GM12892 (cell line): ENCODE measurements around the gene KAZN.

Experiments
- POLR2A ChIP-seq: IDR thresholded peaks from 2 replicates; pipeline ENCODE4 v1.6.1; 2011; ENCODE audit warnings: low read depth, low read length, control low read depth
- POLR2AphosphoS5 ChIP-seq: IDR thresholded peaks from 2 replicates; pipeline ENCODE4 v1.6.1; 2011; ENCODE audit warnings: low read depth, low read length, control low read depth
- TAF1 ChIP-seq: IDR thresholded peaks from 2 replicates; pipeline ENCODE4 v1.6.1; 2011; ENCODE audit warnings: low read depth, mild to moderate bottlenecking, control low read depth, low read length, borderline replicate concordance

GRCh38 chr1:15038232-15039016 lies 439.9 kb downstream of the KAZN start:
- TF ChIP-seq POLR2AphosphoS5 (no peak), POLR2A (no peak), TAF1 (no peak)
